GM18505 (cell line): ENCODE data around the gene MASP1.

Experiments used
- ATAC-seq: cut with Tn5 transposase; IDR thresholded peaks from one replicate; pipeline ENCODE4 v1.9.1; 2021; ENCODE audit not compliant: unreplicated experiment
- POLR2A ChIP-seq: IDR thresholded peaks from 4 replicates; pipeline ENCODE4 v1.6.1; 2011; ENCODE audit warnings: borderline replicate concordance; ENCODE audit not compliant: insufficient read depth, insufficient read length; ENCODE audit errors: extremely low read depth

MASP1 gene

DNA sequence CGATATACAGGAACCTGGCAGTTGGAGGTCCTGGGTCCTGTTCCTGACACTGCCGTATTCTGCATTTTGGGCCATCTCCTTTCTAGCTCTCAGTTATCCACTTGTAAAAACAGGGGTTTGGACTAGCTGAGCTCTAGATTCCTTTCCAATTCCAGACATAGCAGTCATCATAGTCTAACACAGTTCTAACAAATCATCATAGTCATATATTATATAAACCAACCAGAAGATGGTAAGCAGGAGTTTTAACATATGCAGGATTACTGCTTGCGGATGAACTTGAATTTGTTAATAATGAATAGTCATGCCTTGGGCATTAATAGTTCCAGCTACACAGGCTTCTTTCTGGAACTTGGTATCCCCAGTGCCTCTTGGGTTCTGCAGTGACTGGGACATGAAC, 26.6 kb downstream of the MASP1 start:
- ATAC-seq, result no peak
- no peak for TF ChIP-seq POLR2A

- ATAC-seq, result no peak
- TF ChIP-seq POLR2A, result no peak
These were observed 27.5 kb downstream of the MASP1 start for GRCh38 chr3:187264021-187264420.

DNA sequence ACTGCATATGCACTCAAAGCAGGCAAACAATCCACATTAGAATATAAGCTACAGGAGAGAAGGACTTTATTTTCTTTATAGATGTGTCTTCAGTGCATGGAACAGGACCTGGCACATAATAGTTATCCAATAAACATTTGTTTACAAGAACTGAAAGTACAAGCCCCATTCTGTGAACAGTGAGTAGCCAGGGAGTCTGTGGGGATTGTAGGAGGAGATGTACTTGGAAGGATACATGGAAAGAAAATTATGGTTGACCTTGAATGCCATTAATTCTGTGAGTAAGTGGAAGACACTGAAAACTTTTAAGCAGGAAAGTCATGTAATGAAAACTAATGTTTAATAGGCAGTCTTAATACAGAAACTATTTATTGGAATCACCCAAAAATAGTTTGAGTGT, 28.3 kb downstream of the MASP1 start:
- no peak for TF ChIP-seq POLR2A
- ATAC-seq, result no peak

DNA sequence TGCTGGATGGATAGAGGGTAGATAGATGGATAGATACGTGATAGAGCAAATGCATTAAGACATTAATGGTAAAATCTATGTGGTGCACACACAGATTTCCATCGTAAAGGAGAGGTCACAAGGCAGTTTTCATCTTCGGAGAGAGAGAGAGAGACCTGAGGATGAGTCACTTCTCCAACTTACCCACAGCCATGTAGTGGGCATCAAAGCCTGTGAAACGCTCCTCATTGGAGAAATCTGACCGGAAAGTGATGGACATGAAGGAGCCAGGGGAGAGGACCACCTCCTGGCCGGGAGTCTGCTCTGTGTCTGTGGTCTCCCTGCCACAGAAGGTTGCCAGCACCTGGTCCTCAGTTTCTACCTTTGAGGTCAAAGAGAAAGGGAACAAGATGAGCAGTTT, 29.2 kb downstream of the MASP1 start:
- TF ChIP-seq POLR2A, result no peak
- no peak for ATAC-seq

GRCh38 chr3:187261541-187261969, 30.0 kb downstream of the MASP1 start:
- TF ChIP-seq POLR2A, result no peak
- no peak for ATAC-seq

DNA sequence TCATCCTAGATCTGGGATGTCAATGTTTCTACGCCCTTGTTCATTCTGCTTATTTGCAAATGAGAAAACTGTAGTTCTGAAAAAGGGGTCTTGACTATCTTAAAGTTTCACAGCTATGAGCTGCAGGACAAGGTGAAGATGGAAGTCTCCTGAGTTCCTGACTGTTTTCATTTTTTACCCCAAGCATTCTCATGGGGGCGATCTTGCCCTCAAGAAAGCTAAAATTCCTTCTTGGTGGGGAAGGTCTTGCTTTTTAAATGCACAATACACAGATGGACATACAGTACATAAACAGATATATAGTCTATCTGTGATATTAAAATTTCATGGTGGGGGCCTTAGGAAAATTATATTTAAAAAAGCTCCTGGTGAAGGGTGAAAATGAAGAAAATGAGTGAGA, 32.4 kb downstream of the MASP1 start:
- ATAC-seq, result no peak
- TF ChIP-seq POLR2A, result no peak

DNA sequence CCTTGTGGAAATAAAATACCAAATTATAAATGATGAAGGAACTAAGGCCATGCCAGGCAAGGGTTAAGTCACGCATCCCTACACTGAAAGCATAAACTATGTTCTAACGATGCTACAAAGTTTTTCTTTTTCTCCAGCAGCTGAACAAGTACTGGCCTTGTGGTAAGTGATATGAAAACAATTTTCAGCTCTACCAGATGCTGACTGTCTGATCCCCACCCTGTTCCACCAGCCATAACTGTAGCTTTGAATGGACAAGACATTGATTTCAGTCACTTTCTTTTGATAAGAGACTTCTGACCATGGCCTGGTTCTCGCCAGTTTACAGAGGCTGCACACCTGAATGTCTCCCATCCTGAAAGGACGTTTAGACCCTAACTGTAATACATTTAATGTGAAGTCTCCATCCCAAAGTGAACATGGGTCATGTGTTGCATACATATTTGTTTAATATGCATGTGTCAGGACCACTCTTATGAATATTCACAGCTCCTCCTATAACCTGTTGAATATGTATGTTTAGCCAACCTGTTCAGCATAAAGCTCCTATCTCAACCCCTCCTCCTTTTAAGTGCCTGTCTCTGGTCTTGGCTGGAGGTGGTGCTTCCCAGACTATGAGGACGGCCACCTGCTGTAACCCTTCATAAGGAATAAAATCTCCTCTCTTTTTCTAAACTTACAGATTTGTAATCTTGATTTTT, 33.4 kb downstream of the MASP1 start:
- TF ChIP-seq POLR2A, result no peak
- ATAC-seq, result no peak

DNA sequence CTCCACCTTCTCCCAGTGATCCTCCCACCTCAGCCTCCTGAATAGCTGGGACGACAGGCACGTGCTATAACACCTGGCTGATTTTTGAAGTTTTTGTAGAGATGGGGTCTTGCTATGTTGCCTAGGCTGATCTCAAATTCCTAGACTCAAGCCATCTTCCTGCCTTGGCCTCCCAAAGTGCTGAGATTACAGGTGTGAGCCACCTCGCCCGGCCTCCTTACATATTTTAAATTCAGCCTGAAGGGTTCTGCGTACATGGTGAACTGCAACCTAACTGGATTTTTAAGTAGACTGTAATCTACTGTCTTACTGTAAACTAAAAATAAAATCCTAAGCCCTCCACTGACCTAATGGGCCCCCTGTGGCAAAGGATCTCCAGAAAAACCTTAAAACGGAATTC, 34.1 kb downstream of the MASP1 start:
- TF ChIP-seq POLR2A, result no peak
- ATAC-seq, result no peak

DNA sequence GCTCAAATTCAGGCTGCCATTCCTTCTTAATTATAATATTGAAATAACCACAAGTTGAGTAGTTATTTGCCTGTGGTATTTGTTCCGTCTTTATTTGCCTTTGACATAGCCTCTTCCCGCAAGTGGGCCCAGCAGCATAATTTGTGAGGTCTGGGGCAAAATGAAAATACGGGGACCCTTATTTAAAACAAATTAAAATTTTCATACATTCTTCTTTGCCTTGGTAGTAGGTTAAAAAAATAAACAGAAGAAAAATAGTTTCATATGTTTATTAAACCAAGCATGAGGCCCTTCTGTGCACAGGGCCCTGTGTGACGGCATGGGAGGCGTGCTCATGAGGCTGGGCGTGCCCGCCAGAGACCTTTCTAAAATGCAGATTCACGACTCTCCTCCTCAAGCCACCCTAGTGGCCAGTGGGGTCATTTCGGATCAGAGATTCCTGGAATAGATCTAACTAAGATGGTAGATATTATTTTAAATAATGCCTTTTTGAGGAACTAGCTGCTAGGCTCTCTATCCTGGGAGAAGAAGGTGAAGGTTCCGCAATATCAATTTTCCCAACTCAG, 35.4 kb downstream of the MASP1 start:
- TF ChIP-seq POLR2A, result no peak
- no peak for ATAC-seq

DNA sequence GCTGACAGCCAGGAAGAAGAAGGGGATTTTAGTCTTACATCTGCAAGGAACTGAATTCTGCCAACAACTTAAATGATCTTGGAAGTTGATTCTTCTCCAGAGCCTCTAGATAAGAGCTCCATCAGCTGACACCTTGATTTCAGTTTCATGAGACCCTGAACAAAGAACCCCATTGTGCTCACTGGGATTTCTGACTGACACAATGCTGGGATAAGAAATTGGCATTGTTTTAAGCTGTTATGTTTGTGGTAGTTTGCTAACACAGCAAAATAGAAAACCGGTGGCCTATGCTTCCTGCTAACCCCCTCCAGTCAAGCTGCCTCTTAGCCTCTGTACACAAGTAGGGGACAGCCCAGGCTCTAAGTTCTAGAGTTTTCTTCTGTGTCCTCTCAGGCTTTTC, 36.2 kb downstream of the MASP1 start:
- no peak for ATAC-seq
- no peak for TF ChIP-seq POLR2A

GRCh38 chr3:187252311-187252710, 39.2 kb downstream of the MASP1 start:
- no peak for TF ChIP-seq POLR2A
- ATAC-seq, result no peak

- no peak for ATAC-seq
- no peak for TF ChIP-seq POLR2A
These were observed 39.9 kb downstream of the MASP1 start for GRCh38 chr3:187251599-187251998.

DNA sequence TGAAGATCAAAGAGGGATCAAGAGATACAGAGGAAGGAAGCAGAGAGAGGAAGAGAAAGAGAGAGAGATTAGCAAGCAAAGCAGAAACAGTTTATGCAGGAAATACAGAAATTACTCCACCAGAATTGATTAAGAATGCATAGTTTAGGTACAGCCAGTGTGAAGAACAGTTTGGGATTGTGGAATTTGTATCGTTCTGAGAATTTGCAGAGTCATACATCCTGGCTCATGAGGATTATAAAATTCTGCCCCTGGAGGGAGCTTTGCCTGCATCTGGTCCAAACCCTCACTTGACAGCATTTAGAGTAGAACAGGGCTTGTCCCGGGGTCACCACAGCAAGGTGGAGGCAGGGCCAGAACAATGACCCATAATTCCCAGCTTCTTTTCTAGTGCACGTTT, 44.1 kb downstream of the MASP1 start:
- ATAC-seq, result no peak
- TF ChIP-seq POLR2A, result no peak

GRCh38 chr3:187243933-187244524, 47.5 kb downstream of the MASP1 start:
- ATAC-seq, result no peak
- TF ChIP-seq POLR2A, result no peak
